Nephron progenitor cell (in vitro differentiated cells): Measurements from ENCODE around the gene PAFAH1B1.
A peak's percentile ranks its signal among the peaks of the same experiment; 100 is the strongest.
"Not testable (repeated sequence)": the region's sequence is repeated elsewhere in the genome, so short reads cannot be mapped to it uniquely, and the experiment has no call there.

Experiments
- DNase-seq: peaks from one replicate; pipeline ENCODE4 v3.0.0; 2021
- H3K27ac Mint-ChIP-seq: 2 replicates; pipeline ENCODE4 v1.8.0; 2021; ENCODE audit warnings: mild to moderate bottlenecking, moderate library complexity, mixed read lengths
- H3K27me3 Mint-ChIP-seq: 2 replicates; pipeline ENCODE4 v1.8.0; 2021; ENCODE audit warnings: mild to moderate bottlenecking, low read depth, mixed read lengths; ENCODE audit not compliant: poor library complexity
- H3K36me3 Mint-ChIP-seq: 2 replicates; pipeline ENCODE4 v1.8.0; 2021; ENCODE audit warnings: low read depth, mixed read lengths
- H3K4me1 Mint-ChIP-seq: 2 replicates; pipeline ENCODE4 v1.8.0; 2021; ENCODE audit warnings: mixed read lengths
- H3K4me3 Mint-ChIP-seq: 2 replicates; pipeline ENCODE4 v1.8.0; 2021; ENCODE audit warnings: mild to moderate bottlenecking, moderate library complexity, mixed read lengths
- H3K9me3 Mint-ChIP-seq: 2 replicates; pipeline ENCODE4 v1.8.0; 2021; ENCODE audit warnings: mild to moderate bottlenecking, moderate library complexity, mixed read lengths
- CTCF ChIP-seq: fragments of 200-600 bp; sonication (generic); IDR thresholded peaks from 2 replicates; pipeline ENCODE4 v1.5.0; 2021; ENCODE audit warnings: antibody characterized with exemption

PAFAH1B1 gene

GRCh38 chr17:2592971-2593820, at the start of gene PAFAH1B1:
PAFAH1B1 (plus strand) TSS chr17:2593654; CDS start chr17:2638289, 44,635 bp downstream.
- peak; percentile 97 for DNase-seq
- Mint-ChIP-seq H3K9me3 (peaks cover 3% of the 10 kb centered on the region), H3K4me1 (peaks cover 26% of the 10 kb centered on the region), H3K4me3 (peak within 1 kb of the TSS; percentile 100), H3K27me3 (peaks cover 3% of the 10 kb centered on the region), H3K36me3 (peaks cover 11% of the 10 kb centered on the region), H3K27ac (peak within 1 kb of the TSS; percentile 98)
- TF ChIP-seq CTCF = no peak

- Mint-ChIP-seq H3K4me1 (peaks cover 28% of the 10 kb centered on the region), H3K27ac (peak overlapping the region; percentile 60), H3K27me3 (peaks cover 13% of the 10 kb centered on the region), H3K9me3 (peaks cover 8% of the 10 kb centered on the region), H3K4me3 (no peak overlapping the region), H3K36me3 (no peaks in the 10 kb centered on the region)
- TF ChIP-seq CTCF = no peak
- no peak for DNase-seq
These were observed 48.1 kb upstream of the PAFAH1B1 start for GRCh38 chr17:2545393-2545792.

GRCh38 chr17:2547176-2547575, 46.3 kb upstream of the PAFAH1B1 start:
- no peak for TF ChIP-seq CTCF
- DNase-seq = no peak
- Mint-ChIP-seq H3K27ac (no peak overlapping the region), H3K4me3 (no peak overlapping the region), H3K9me3 (peaks cover 8% of the 10 kb centered on the region), H3K27me3 (peaks cover 6% of the 10 kb centered on the region), H3K4me1 (peaks cover 24% of the 10 kb centered on the region), H3K36me3 (no peaks in the 10 kb centered on the region)

- not testable (repeated sequence) for H3K27me3 Mint-ChIP-seq, H3K36me3 Mint-ChIP-seq, H3K4me3 Mint-ChIP-seq, H3K27ac Mint-ChIP-seq, DNase-seq, H3K9me3 Mint-ChIP-seq
- H3K4me1 Mint-ChIP-seq = peaks cover 22% of the 10 kb centered on the region
These were observed 45.4 kb upstream of the PAFAH1B1 start for GRCh38 chr17:2548026-2548425.

- Mint-ChIP-seq H3K4me1 (peaks cover 22% of the 10 kb centered on the region), H3K27ac (no peak overlapping the region), H3K27me3 (peaks cover 6% of the 10 kb centered on the region), H3K9me3 (peaks cover 8% of the 10 kb centered on the region), H3K36me3 (no peaks in the 10 kb centered on the region), H3K4me3 (no peak overlapping the region)
- TF ChIP-seq CTCF = no peak
- DNase-seq = no peak
These were observed 43.9 kb upstream of the PAFAH1B1 start for GRCh38 chr17:2549392-2550211.

GRCh38 chr17:2551493-2551892, 42.0 kb upstream of the PAFAH1B1 start:
- DNase-seq = peak; percentile 11
- H3K36me3 Mint-ChIP-seq = no peaks in the 10 kb centered on the region
- no peaks in the 10 kb centered on the region for H3K27me3 Mint-ChIP-seq
- no peak for TF ChIP-seq CTCF
- H3K4me1 Mint-ChIP-seq = peaks cover 12% of the 10 kb centered on the region
- peak overlapping the region; percentile 61 for H3K4me3 Mint-ChIP-seq
- H3K9me3 Mint-ChIP-seq = peaks cover 11% of the 10 kb centered on the region
- peak overlapping the region; percentile 89 for H3K27ac Mint-ChIP-seq
